Fibroblast of peridontal ligament (primary cell): Measurements from ENCODE around the gene MAPK9.

Experiments
- DNase-seq: peaks from one replicate; pipeline ENCODE4 v3.0.0-alpha.2; 2010; ENCODE audit errors: extremely low read depth

Gene MAPK9

DNA sequence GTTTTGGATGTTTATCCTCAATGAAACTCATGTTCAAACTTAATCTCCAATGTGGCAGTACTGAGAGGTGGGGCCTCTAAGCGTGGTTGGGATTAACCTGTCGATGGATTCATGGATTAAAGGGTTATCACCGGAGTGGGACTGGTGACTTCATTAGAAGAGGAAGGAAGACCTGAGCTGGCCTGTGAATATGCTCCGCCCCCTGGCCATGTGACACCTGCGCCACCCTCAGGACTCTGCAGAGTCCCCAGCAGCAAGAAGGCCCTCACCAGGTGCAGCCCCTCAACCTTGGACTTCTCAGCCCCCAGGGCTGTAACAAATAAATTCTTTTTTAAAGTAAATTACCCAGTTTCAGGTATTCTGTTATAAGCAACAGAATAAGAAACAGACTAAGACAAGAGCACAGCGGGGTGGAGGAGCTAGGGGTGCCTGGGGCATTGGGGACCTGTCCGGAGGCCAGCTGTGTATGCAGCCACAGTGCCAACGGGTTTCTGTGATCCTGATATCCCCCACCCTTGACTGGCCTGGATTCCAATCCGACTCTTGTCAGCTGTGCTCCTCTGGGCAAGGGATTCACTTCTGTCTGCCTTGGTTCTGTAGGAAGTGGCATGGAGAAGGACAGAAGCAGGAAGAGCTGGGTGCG, 3.2 kb upstream of the MAPK9 start:
- DNase-seq, result no peak

DNA sequence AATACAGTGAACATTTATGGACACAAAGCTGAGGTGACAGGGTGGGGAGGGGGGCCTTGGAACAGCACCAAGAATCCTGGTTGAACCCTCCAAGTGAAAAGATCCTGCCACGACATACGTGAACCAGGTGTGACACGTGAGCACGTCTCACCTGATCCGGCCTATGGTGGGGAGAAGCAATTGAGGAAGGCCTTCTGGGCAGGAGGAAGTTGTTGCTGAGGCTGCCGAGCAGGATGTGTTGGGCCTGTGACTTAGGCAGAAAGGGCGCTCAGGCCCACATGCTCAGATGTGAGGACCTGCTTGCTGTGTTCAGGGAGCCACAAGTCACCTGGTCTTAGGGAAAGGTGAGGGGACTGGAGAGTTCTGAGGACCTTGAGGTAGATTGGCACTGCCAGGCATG, 2.5 kb upstream of the MAPK9 start:
- no peak for DNase-seq

DNA sequence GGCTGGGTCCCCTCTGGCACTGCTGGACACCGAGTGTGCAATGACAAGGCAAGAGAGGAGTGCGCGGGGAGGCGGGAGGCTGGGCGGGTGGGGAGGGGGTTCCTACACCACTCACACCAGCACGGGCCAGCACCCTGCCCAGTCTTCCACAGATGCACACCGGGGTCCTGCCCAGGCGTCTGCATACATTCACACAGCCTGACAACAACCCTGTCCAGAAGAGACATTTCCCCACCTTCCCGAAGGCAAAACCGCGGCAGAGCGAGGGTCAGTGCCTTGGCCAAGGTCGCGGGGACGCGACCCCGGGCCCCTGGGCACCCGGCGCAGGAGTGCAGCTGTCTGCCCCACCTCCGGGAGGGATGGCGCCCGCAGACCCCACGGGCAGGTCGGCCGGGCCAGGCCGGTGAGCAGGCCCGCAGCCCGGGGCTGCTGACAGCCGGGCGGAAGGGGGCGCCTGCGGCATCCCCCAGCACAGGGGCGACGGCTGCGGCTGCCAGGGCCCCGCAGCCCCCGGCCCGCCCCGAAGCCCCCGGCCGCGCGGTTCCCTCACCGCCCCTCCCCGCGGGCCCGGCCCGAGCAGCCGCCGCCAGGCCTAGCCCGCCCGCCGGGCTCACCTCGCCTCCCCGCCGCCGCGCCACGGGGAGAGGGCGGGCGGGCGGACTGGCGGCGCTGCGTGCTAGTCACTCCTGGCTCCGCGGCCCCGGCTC, 496 bp downstream of the MAPK9 start:
- no peak for DNase-seq

DNA sequence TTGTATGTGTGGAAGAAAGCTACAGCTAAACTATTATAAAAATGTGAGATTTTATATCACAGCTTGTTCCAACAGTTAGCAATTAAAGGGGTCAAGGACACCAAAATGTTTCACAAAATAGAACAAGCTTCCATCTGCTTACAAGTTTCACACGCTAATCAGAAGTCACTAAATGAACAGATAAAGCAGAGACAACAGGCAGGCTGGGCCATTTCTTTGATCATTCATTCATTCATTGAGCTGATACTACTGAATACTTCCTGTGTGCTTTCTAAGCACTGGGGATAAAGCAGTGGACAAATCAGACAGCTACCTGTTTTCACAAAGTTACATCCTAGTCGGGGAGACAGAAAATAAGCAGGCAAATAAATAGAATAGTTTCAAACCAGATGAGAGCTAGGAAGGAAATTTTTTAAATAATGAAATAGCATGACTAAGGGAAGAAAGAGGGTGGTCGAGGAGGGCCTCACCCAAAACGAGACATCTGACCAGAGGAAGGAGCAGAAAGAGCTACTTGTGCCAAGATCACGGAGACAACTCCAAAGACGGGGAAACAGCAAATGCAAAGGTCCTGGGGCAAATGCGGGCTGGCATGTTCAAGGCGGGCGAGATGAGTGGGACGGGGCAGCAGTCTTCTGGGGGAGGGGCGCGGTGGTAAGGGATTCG, 1.2 kb downstream of the MAPK9 start:
- DNase-seq, result no peak

DNA sequence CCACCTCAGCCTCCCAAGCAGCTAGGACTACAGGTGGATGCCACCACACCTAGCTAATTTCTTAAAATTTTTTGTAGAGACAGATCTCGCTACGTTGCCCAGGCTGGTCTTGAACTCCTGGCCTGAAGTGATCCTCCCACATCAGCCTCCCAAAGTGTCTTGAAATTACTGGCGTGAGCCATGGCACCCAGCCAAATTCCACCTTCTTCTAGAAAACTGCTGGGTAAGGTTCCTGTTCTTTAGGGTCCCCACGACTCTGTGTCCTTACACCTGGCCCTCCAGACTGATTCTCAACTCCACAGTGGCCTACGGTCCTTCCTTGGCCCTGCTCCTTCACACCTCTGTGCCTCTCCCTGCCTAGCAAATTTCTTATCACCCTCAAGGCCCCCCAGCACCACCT, 1.9 kb downstream of the MAPK9 start:
- no peak for DNase-seq

DNA sequence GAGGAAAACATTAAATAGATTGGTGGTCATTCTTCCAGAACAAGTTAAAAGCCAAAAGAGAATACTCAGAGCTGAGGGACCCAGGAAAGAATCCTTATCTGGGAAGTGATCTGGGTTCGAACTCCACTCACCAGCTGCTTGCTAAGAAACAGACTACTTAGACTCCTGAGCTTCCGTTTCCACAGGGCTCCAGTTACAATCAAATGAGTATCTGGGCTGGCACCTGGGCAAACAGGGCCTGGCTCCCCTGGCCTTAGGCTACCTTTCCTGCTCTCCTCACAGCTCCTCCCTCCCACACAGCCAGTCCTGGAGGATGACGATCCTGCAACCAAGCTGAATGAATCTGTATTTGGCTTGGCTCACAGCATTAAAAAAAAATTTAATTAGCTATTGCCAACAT, 2.5 kb downstream of the MAPK9 start:
- DNase-seq, result no peak

DNA sequence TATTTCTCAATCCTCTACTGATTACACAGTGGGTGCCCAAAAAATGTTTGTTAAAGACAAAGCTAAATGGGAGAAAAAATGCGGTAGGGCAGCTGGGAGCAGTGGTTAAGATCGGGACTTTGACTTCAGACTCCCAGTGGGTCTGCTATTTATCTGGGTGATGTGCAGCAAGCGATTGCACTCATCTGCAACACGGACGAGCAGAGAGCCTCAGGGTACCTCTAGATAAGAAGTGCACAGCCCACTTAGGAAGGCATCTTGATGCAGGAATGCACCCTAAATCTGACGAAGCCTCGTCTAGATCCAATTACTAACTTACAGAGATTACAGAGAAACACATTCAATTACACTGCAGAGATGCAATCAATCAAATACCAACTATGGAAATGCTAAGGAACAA, 4.0 kb downstream of the MAPK9 start:
- DNase-seq, result no peak

DNA sequence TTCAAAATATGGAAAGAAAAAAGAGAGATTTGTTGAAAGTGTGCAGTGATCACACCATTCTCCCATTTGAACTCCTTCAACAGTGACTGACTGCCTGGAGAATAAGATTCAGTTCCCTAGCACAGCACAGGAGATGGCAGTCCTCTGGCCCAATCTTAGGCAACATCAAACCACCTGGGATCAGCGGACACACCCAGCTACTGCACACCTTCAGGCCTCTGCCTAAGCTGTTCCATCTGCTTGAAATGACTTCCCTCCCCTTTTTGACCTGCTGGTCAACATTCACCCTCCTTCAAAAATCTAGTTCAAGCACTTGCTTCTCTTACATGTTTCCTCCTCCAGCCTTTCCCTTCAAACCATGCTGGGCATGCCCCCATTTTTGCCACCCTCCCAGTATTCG, 4.5 kb downstream of the MAPK9 start:
- DNase-seq, result no peak

DNA sequence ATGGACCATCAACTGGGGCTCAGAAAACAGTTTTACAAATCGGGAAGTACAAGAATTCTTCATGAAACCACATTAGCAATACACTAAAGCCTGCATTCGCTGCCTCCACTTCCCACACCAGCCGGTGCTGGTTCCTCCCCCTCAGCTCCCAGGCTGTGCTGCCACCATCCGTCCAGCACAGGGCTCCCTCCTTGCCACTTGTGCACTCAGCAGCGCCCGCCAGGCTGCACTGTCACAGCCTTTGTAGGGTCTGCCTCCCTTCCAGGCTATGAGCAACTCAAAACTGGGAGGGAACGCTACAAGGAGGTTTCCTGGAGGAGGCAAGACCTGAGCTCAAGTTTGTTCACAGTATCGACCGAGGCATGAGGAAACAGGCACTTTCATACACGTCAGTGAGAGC, 7.7 kb downstream of the MAPK9 start:
- no peak for DNase-seq

DNA sequence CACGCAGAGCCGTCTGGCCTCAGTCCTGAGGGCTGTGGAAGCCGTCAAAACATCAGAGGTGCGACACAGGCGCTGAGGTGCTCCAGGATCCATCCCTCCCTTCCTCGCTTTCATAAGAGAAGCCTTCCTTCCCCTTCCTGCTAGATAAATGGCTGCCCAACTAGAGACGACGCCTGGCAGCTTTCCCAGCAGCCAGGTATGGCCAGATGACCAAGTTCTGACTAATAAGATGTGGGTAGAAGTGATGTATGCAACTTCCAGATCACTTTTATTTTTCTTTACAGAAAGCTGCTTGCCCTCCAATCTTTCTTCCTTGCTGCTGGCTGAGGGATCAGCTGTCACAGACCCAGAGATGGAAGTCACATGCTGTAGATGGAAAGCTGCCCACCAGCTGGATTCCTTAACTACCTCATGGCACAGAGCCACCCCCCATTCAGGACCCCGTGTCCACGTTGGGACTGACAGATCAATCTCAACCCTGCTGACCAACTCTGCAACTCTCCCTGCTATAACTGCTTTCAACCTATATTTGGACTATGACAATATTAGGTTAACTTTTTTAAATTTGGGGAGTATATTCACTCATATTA, 8.8 kb downstream of the MAPK9 start:
- DNase-seq, result no peak

DNA sequence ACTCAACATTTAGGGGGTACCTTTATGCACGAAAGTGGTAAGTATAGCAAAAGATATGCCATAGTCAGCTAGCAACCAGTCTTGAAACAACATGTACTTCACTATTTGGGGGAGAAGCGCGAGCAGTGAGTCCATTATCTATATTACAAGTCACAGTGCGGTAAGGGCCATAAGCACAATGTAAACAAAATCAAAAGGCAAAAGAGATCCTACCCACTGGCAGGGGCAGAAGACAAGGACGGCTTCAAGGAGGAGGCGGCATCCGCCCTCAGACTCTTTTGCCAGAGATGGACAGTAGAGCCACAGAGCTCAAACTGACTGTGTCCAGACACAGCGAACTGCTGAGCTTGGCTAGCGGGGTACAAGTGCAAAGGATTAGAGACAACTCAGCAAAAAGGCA, 9.6 kb downstream of the MAPK9 start:
- DNase-seq, result no peak

DNA sequence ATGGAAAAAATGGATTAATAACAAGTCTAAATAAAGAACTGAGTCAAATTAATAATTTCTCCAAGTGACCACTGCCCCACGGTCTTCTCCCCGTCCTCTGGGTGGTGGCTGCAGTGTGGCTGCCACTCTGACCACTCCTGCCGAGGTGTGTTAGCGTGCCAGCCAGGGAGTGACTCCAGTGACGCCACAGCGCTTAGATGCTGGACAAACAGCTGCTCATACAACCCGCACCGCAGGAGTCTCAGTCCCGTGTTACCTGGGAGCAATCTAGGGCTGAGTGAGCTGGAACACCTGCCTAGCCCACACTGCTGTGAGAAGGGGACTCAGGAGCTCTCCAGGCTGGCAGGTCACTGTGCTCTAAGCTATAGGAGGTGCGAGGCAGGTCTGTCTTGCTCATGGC, 10.2 kb downstream of the MAPK9 start:
- DNase-seq, result no peak

DNA sequence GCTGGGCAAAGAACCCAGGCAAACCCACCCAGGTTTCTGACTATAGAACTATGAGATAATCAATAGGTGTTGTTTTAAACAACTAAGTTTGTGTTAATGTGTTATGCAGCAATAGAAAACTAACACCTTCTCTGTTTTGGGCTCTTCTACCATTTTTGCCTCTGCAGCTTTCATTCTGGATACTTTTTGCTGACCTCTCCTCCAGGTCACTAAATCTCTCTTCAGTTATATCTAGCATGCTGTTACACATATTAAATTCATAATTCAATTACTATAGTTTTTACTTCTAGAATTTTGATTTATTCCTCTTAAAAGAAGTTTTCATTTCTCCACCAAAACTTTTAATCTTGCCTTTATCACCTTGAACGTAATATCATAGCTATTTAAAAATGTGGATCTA, 17.2 kb downstream of the MAPK9 start:
- DNase-seq, result no peak

DNA sequence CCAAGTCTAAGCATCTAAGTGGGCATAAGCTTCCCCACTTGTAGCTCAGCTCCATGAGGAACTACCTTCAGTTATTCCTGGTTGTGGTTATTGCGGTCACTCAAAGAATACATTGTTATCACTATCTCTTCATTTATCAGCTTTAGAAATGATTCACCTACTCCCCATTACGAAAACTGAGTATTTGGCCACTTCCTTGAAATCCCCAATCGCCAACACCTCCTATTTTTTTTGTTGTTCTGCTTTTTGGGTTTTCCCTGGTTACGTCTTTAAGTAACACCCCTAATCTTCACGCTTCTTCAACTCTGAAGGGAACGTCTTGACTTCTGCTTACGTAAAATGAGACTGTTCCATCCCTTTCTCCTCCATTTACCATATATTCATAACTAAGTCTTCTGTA, 20.7 kb downstream of the MAPK9 start:
- DNase-seq, result no peak

DNA sequence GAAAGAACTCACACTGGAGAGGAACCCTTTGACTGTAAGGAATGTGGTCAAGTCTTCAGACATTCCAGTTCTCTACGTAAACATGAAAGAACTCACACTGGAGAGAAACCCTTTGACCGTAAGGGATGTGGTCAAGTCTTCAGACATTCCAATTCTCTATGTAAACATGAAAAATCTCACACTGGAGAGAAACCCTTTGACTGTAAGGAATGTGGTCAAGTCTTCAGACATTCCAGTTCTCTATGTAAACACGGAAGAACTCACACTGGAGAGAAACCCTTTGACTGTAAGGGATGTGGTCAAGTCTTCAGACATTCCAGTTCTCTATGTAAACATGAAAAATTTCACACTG, 32.6 kb downstream of the MAPK9 start:
- no peak for DNase-seq

DNA sequence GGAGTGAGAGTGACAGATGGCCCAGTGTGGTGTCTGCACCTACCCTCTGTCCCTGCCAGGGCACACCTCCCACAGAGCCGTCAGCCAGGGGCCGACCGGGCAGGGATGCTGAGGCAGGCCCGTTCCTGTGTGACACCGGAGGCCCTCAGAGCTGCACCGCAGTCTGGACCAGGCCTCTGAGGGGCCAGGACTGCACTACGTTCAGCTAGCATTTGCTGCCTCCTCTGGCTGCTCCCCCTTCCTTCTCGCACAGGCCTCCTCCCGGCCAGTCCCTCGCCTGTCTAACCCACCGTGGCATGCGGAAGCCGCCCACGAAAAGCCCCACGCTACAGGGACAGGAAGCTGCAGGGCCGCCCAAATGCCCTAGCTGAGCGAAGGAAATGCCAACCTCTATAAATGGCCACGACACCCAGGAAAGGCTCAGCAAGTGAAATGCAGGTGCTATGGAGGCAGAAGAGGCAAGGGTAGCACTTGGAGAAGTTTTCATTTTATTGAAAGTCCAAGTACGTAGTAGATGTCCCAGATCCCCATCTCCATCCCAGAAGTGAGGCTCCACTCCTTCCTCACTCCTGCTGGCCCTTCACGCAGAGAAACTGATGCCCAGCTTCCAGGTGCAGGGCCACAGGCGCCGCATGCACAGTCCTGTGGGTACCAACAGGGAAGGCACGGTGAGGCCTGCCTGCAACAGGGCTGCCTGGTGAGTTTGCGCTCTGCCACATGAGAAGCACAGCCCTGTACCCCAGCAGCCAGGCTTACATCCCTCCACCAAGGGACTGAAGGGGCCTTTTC, 38.7 kb downstream of the MAPK9 start:
- DNase-seq, result no peak

DNA sequence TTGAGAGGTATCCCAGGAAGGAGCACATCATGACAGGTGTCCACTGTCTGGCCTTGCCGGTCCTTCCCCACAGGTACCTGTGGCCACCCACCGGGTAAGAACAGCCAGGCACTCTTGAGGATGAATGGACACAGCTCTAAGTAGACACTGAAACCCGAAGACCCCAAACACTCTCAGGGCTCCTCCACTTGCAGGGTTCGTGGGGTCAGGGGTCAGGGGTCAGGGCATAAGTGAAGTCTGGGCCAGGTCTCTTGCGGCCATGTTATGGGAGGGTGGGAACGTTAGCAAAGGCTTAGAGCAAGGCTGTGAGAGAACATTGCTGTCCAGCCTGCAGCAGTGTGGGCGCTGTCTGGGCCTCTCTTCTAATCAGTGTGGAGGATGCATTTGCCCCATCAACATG, 40.0 kb downstream of the MAPK9 start:
- DNase-seq, result no peak

DNA sequence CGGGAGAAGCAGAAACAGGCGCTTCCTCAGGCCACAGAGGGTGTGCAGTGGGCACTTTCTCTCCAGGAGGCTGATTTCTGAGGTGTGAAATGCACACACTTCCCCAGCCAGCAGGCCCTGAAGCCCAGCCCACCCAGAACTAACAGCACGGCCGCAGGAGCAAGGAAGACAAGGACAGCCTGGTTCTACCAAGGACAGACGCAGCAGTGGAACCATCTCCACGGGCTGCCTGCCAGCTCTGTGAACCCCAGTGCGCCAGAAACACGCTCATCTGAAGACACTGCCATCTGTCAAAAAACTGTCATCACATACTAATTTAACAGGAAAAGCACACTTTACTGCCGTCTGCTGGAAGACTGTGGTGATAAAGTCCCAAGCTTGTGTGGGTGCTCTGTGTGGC, 40.7 kb downstream of the MAPK9 start:
- no peak for DNase-seq

DNA sequence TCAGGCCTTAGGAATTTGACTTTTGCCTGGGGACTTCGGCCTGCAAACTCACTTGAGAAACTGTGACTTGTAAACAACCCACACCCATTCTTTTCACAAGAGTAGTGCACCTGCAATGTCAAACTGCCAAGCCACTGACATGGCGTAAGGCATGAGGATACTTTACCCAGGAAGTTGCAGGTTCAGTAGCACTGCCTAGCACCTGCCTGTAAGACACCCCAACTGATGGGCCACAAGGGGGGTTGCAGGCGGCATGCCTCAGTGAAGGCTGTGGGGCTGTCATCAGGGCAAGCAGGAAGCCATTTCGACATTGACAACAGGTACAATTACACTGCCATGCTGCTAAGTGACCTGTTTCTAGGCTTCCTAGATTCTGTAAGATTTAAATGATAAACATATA, 41.6 kb downstream of the MAPK9 start:
- no peak for DNase-seq

DNA sequence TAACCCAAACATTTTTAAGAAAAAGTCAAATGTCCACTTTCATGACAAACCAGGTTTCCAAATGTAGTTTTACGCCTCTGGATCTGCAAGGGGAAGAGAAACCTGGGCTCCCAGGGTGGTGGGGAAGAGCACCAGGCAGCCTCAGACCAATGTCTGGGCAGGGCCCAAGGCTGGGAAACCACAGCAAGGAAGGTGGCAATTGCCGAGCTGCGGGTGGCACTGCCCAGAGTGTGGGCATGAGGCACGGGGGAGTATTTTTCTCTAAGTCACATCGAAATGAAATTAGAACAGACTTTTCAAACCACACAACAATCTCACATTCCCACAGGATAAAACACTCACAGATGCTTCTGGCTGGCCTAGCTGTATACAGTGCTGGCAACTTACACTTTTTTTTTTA, 50.3 kb downstream of the MAPK9 start:
- DNase-seq, result no peak

DNA sequence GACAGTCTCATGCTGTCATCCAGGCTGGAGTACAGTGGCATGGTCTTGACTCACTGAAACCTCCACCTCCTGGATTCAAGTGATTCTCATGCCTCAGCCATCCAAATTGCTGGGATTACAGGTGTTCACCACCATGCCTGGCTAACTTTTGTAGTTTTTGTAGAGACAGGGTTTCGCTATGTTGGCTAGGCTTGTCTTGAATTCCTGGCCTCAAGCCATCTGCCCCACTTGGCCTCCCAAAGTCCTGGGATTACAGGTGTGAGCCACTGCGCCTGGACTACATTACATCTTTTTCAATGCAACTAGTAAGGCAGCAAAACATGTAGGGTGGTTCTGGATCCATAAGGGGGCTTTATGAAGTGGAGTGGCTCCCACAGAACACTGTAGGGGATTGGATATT, 53.3 kb downstream of the MAPK9 start:
- DNase-seq, result no peak

DNA sequence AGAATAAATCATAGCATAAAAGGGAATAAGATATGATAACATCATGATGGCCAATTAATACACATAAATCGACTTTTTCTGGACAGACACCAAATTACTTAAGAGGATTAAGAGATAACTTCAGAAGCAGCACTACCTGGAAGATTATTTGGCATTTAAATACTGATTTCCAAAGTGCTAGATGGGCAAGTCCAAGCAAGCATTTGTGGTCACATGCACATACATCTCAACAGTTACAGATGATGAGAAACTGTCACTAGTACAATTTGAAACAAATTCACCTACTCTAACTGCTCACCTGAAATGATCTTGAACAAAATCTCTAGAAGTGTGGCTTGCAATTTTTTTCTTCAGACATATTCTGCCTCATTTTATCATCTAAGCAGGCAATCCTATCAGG, 56.0 kb downstream of the MAPK9 start:
- DNase-seq, result no peak
